GM19035 (cell line): ENCODE data around the gene CCDC83.
A peak's percentile ranks its signal among the peaks of the same experiment; 100 is the strongest.
"Not testable (repeated sequence)": the region's sequence is repeated elsewhere in the genome, so short reads cannot be mapped to it uniquely, and the experiment has no call there.

Experiments
- ATAC-seq: cut with Tn5 transposase; IDR thresholded peaks from one replicate; pipeline ENCODE4 v1.9.1; 2021; ENCODE audit not compliant: unreplicated experiment

Gene CCDC83

DNA sequence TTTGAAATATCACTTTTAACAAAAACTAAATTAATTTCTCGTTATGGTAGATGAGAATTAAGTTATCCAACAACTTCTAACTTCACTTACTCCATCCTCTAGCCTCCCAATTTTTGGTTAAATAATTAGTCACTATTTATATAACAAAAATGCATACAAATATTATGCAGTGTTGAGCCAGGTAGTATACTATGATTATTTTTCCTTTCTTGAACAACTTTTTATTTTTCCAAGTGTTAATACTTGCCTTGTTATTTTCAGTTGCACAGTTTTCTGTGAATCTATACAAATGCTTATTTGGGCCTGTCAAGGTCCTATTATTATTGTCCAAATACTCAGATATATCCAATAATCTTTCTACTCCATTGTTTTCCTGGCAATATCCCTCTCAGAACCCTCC lies 19.9 kb upstream of the CCDC83 start:
- no peak for ATAC-seq

GRCh38 chr11:85835729-85836128 lies 19.5 kb upstream of the CCDC83 start:
- ATAC-seq: no peak

GRCh38 chr11:85840932-85841331 lies 14.3 kb upstream of the CCDC83 start:
- not testable (repeated sequence) for ATAC-seq

GRCh38 chr11:85843929-85844328 lies 11.3 kb upstream of the CCDC83 start:
- no peak for ATAC-seq

- ATAC-seq: no peak
Observed at GRCh38 chr11:85844439-85845123, 10.6 kb upstream of the CCDC83 start.

DNA sequence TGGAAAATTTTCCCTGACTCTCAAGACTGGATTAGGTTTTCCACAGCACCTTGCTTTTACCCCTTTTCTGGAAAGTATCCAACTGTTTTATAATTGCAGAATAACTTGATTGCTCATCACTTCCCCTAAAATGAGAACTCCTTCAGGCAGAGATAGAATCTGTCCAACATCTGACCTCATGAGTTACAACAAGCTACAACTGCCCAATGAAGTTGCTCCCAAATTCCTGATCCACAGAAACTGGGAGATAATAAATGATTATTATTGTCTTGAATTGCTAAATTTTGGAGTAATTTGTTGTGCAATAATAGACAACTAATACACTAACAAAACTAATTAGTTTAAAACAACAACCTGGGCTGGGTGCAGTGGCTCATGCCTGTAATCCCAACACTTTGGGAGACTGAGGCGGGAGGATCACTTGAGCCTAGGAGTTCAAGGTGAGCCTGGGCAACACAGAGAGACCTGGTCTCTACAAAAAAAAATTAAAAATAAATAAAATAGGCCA lies 10.0 kb upstream of the CCDC83 start:
- no peak for ATAC-seq

DNA sequence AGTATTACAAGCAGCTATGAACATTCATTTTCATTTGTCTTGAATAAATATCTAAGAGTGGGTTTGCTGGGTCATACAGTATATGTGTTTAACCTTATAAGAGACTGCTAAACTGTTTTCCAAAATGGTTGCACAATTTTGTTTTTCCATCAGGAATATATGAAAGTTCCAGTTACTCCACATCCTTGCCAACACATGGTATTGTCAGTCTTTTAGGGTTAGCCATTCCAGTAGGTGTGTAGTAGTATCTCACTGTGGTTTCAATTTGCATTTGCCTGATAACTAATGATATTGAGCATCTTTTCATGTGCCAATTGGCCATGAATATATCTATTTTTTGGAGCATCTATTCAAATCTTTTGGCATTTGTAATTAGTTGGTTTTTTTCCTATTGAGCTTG lies 7.7 kb upstream of the CCDC83 start:
- ATAC-seq: no peak

- no peak for ATAC-seq
Observed at GRCh38 chr11:85848006-85848405, 7.2 kb upstream of the CCDC83 start.

- ATAC-seq: no peak
Observed at GRCh38 chr11:85848556-85848955, 6.6 kb upstream of the CCDC83 start.

GRCh38 chr11:85852754-85853153 lies 2.4 kb upstream of the CCDC83 start:
- not testable (repeated sequence) for ATAC-seq

DNA sequence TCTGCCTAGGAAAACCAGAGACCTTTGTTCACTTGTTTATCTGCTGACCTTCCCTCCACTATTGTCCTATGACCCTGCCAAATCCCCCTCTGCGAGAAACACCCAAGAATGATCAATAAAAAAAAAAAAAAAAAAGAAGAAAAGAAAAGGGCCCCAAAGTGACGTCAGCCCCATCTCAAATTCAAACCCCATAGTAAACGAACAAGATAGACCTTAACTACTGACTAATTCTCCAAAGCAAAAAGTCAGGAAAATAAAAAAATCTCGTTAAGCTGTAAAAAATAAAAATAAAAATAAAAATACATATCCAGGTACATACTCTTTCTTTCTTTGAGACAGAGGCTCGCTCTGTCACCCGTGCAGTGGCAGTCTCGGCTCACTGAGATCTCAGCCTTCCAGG lies 1.6 kb upstream of the CCDC83 start:
- ATAC-seq: not testable (repeated sequence)

GRCh38 chr11:85854212-85854556 lies 999 bp upstream of the CCDC83 start:
- no peak for ATAC-seq

- ATAC-seq: peak; percentile 100
Observed at GRCh38 chr11:85854557-85855340, 434 bp upstream of the CCDC83 start.

- ATAC-seq: no peak
Observed at GRCh38 chr11:85857098-85857497, 1.9 kb downstream of the CCDC83 start.

DNA sequence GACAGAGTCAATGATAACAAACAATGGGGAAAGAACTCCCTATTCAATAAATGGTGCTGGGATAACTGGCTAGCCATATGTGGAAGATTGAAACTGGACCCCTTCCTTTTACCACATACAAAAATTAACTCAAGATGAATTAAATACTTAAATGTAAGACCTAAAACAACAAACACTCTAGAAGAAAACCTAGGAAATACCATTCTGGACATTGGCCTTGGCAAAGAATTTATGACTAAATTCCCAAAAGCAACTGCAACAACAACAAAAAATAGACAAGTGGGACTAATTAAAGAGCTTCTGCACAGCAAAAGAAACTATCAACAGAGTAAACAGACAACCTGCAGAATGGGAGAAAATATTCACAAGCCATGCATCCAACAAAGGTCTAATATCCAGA lies 4.4 kb downstream of the CCDC83 start:
- ATAC-seq: not testable (repeated sequence)

GRCh38 chr11:85863855-85864254 lies 8.7 kb downstream of the CCDC83 start:
- ATAC-seq: no peak

DNA sequence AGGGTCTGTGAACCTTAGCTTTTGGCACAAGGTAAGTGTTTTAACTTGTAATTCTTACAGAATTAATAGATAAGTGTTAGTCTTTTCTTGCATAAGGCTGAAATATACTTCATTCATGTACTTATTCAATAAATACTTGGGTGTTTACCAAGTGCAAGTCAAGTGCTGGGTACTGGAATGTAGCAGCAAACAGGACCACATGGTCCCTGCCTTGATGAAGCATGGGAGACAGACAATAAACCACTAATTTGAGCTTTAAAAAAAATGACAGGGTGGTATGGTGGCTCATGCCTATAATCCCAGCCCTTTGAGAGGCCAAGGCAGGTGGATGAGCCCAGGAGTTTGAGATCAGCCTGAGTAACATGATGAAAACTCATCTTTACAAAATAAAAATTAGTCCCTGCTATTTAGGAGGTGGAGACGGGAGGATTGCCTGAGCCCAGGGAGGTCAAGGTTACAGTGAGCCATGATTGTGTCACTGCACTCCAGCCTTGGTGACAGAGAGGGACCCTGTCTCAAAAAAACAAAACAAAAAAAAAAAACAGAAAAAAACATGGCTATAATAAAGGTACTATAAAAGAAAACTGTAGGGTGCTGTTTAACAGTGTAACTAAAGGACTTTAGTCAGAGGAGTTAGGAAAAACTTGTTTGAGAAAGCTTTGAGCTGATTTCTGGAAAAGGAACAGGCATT lies 11.1 kb downstream of the CCDC83 start:
- ATAC-seq: no peak

- no peak for ATAC-seq
Observed at GRCh38 chr11:85867751-85868150, 12.6 kb downstream of the CCDC83 start.

GRCh38 chr11:85869781-85870180 lies 14.6 kb downstream of the CCDC83 start:
- no peak for ATAC-seq

GRCh38 chr11:85874265-85874664 lies 19.1 kb downstream of the CCDC83 start:
- no peak for ATAC-seq

DNA sequence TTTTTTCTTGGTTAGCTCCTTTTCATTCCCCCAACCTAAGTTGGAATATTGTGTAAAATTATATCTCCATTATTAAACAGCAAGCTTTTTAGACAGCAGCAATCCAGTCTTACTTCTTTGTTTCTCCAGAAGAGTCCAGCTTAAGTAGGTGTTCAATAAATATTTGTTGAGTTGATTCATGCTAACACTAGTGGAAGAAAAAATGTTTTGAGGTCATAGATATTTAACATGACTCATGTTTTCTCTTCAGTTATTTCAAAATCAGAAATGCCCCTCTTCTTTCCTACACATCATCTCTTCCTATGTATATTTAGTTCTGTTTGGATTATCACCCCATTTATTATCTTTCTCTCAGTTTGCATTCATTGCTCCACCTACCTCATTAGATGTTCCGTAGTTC lies 20.3 kb downstream of the CCDC83 start:
- ATAC-seq: no peak

DNA sequence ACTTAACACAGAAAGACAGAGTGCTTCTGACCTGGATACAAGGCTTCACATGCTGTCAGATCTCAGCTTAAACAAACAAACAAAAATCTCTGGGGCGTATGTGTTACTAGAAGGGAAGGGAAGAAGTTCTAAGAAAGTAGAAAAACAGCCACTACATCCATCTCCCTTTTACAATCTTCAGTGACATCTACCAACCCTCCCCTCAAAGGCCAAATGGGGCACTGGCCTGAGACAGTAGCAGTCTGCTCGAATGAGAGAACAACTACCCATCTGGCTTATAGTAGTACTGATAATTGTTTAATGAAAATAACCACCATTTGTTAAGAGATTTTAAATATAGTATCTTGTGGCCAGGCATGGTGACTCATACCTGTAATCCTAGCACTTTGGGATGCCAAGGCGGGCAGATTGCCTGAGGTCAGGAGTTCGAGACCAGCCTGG lies 29.4 kb downstream of the CCDC83 start:
- no peak for ATAC-seq
